Measurements from ENCODE around the gene SYT1.

GRCh38 chr12:79393842-79394241 lies 529.3 kb downstream of the SYT1 start:
- no peak for TF ChIP-seq EZH2phosphoT487 (IDR thresholded peaks at IDR 0.05; ENCODE audit: unreplicated experiment)
- TF ChIP-seq NANOG (IDR thresholded peaks at IDR 0.05; ENCODE audit: borderline replicate concordance), result no peak
- no peak for TF ChIP-seq CTCF (conservative IDR thresholded peaks at IDR 0.05; ENCODE audit: low read depth in 2 of 2)
- no peak for TF ChIP-seq POLR2AphosphoS5 (IDR thresholded peaks at IDR 0.05; ENCODE audit: low read depth)
- no peak for TF ChIP-seq REST (IDR thresholded peaks at IDR 0.05; ENCODE audit: unreplicated experiment)
- TF ChIP-seq EZH2 (IDR thresholded peaks at IDR 0.05; ENCODE audit: low read depth, unreplicated experiment), result no peak
- TF ChIP-seq CREB1 (CRISPR knock-in tag; IDR thresholded peaks at IDR 0.05; ENCODE audit: low read depth), result no peak
